ENCODE measurements around the gene AIP.

GRCh38 chr11:67504950-67505581 is 22.2 kb downstream of the AIP start, which contains the start of gene PITPNM1:
- no peak for TF ChIP-seq ELF4 (IDR thresholded peaks at IDR 0.05)
- TF ChIP-seq FOXK2 (IDR thresholded peaks at IDR 0.05) = no peak
- no peak for TF ChIP-seq FOXA1 (IDR thresholded peaks at IDR 0.05)
- TF ChIP-seq ZNF384 (IDR thresholded peaks at IDR 0.05) = no peak
- TF ChIP-seq BHLHE40 (IDR thresholded peaks at IDR 0.05; ENCODE audit: borderline replicate concordance) = no peak
- no peak for TF ChIP-seq PKNOX1 (IDR thresholded peaks at IDR 0.05)
- no peak for TF ChIP-seq FOXM1 (IDR thresholded peaks at IDR 0.05; ENCODE audit: borderline replicate concordance)
- no peak for TF ChIP-seq ARNT (IDR thresholded peaks at IDR 0.05)
- TF ChIP-seq SP1 (IDR thresholded peaks at IDR 0.05) = no peak
- TF ChIP-seq LEF1 (IDR thresholded peaks at IDR 0.05; ENCODE audit: borderline replicate concordance) = no peak
- TF ChIP-seq HDGF (IDR thresholded peaks at IDR 0.05; ENCODE audit: borderline replicate concordance) = no peak
- TF ChIP-seq L3MBTL2 (conservative IDR thresholded peaks at IDR 0.05) = no peak
- TF ChIP-seq CTBP1 (IDR thresholded peaks at IDR 0.05; ENCODE audit: borderline replicate concordance) = no peak

All from HEK293T (cell line).